Kidney glomerular epithelial cell (primary cell): ENCODE data around the gene DYNLT4.
"Not testable (repeated sequence)": the region's sequence is repeated elsewhere in the genome, so short reads cannot be mapped to it uniquely, and the experiment has no call there.

Experiments
- DNase-seq: peaks from one replicate; lab custom pipeline; 2025; lab: John Stamatoyannopoulos, UW

Gene DYNLT4

GRCh38 chr1:44808938-44809917, 2.1 kb upstream of the DYNLT4 start:
- peak; percentile 29 for DNase-seq

- DNase-seq: peak; percentile 72
These were observed 1.1 kb upstream of the DYNLT4 start, which contains the start of gene BTBD19 for GRCh38 chr1:44808063-44808937. TSS of gene BTBD19 (plus strand) at chr1:44808523. CDS start at chr1:44808821, 298 bp downstream.

GRCh38 chr1:44807364-44808062, 362 bp upstream of the DYNLT4 start:
- DNase-seq: peak; percentile 99

GRCh38 chr1:44806025-44806703, 987 bp downstream of the DYNLT4 start:
- no peak for DNase-seq

GRCh38 chr1:44805311-44806024, 1.7 kb downstream of the DYNLT4 start:
- no peak for DNase-seq

- DNase-seq: peak; percentile 4
These were observed 3.6 kb downstream of the DYNLT4 start for GRCh38 chr1:44803312-44804095.

- no peak for DNase-seq
These were observed 4.2 kb downstream of the DYNLT4 start for GRCh38 chr1:44803062-44803311.

- DNase-seq: no peak
These were observed 4.7 kb downstream of the DYNLT4 start for GRCh38 chr1:44802306-44803061.

GRCh38 chr1:44801491-44802305, 5.5 kb downstream of the DYNLT4 start:
- DNase-seq: peak; percentile 14

- DNase-seq: peak; percentile 93
These were observed 7.2 kb downstream of the DYNLT4 start, which contains the start of gene PLK3 for GRCh38 chr1:44799770-44800584. TSS of gene PLK3 (plus strand) at chr1:44800377. CDS start at chr1:44800464, 87 bp downstream.

GRCh38 chr1:44798481-44799365, 8.4 kb downstream of the DYNLT4 start:
- no peak for DNase-seq

- DNase-seq: not testable (repeated sequence)
These were observed 9.3 kb downstream of the DYNLT4 start for GRCh38 chr1:44797886-44798285.

GRCh38 chr1:44792736-44793502, 14.2 kb downstream of the DYNLT4 start:
- no peak for DNase-seq

GRCh38 chr1:44790968-44791801, 16.0 kb downstream of the DYNLT4 start:
- DNase-seq: no peak
